GM12801 (cell line): ENCODE results near the gene LPP.

Source experiments
- TF ChIP-seq, protein P1 (sequence below): IDR thresholded peaks from one replicate; pipeline ENCODE4 v1.5.1; 2011; ENCODE audit warnings: control low read depth; ENCODE audit not compliant: insufficient read length; ENCODE audit errors: extremely low read depth

LPP gene

GRCh38 chr3:188812198-188812597 is 658.2 kb downstream of the LPP start:
- TF ChIP-seq, protein P1, sequence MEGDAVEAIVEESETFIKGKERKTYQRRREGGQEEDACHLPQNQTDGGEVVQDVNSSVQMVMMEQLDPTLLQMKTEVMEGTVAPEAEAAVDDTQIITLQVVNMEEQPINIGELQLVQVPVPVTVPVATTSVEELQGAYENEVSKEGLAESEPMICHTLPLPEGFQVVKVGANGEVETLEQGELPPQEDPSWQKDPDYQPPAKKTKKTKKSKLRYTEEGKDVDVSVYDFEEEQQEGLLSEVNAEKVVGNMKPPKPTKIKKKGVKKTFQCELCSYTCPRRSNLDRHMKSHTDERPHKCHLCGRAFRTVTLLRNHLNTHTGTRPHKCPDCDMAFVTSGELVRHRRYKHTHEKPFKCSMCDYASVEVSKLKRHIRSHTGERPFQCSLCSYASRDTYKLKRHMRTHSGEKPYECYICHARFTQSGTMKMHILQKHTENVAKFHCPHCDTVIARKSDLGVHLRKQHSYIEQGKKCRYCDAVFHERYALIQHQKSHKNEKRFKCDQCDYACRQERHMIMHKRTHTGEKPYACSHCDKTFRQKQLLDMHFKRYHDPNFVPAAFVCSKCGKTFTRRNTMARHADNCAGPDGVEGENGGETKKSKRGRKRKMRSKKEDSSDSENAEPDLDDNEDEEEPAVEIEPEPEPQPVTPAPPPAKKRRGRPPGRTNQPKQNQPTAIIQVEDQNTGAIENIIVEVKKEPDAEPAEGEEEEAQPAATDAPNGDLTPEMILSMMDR, result no peak

DNA sequence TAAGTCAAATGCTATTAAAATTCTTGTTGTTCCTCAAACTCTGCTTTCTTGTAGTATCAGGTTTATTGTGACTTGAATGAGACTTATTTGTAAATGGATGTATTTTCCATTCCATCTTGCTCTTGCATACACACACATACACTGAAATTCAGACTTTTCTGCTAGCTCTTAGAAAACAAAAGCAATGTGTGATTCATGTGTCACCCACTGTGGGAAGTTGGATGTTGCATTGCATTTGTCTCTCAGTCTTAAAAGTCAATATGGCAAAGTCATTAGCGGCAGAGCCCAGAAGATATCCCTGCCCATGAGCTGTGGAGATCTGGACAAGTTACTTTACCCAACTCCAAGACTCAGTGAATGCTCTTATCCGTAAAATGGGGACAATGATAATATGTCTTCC is 660.6 kb downstream of the LPP start:
- TF ChIP-seq, protein P1, result no peak

DNA sequence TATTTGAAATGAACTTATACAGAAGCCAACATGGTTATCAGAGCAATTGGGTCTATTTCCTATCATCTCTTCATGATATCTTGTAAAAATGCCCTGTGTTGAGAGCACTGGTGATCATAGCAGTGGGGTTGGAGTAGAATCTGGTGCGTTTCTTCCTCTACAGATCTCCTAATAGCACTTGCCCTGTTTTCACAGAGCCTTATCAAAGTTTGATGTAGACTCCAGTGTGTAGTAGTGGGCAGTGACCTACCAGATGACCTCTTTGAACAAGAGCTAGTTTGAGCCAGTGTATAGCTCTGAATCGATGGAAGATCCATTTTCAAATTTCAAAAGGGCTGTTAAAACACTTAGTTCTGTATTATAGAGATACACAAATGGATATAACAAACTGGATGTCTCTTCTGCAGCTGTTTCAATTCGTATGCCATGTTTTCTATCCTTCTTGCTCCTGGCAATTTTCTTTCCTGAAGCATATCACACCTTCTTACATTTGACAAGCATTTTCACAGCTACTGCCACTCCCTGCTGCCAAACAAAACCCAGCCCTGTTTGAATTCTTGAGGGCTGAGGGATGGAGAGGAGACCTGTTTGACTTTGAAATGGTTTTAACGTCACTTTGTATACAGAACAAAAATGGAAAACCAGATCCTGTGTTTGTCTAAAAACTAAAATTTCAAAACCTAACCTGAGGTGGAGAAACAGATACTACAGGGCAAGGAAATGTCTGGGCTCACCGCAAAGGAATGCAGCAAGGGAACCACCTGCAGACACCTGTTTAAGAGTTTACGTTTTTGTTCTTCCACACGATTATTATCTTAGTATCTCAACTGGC is 663.4 kb downstream of the LPP start:
- TF ChIP-seq, protein P1, result no peak

GRCh38 chr3:188817935-188818269 is 663.9 kb downstream of the LPP start:
- TF ChIP-seq, protein P1, result no peak

DNA sequence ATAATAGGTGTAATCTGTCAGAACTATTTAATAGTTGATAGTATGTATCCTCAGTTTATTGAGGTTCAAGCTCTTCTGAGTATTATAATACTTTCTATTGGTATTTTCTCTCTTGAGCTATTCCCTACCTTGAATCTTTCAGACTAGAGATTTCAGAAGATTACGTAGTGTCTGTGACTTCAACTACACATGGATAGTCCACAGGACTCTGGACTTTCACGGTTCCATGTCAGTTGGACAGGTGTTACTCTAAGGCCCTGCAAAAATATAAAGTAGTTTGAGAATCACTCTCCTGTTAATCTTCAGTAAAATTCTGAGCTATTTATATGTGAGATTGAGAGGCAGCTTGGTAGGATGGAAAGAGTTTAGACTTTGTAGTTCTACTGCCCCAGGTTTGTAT is 664.3 kb downstream of the LPP start:
- TF ChIP-seq, protein P1, result no peak

DNA sequence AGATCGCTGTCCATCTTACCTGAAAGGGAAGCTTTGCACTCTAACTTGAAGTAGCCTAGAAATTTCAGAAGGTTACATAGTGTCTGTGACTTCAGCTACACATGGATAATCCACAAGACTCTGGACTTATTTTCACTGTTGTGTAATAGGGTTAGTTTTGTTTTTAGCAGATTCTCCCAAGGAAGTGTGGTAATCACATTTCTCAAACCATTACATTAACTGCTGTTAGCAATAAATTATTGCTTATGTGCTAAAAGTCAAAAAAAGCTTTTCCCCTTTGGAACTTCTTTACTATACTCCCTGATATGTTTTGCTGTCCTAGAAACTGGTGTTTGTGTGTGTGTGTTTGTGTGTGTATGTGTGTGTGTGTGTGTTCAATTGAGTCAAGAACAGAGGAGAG is 666.0 kb downstream of the LPP start:
- TF ChIP-seq, protein P1, result no peak

DNA sequence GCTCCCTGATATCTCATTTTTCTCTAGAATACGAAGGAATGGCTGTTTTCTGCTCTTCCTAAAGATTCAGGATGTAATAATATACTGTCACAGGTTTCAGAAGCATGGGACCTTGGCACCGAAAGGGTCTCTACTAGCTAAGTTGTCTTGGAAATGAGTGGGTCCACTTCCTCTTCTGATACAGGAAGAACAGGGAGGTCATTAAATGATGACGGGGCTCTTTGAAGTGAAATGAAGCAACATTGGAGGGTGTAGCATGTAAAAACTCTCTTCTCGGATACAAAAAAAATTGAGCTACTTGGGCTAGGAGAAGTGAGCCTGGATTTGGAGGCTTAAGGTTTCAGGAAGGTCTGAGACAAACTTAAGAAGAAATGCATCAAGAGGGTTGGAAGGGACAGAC is 668.0 kb downstream of the LPP start:
- TF ChIP-seq, protein P1, result no peak
